ENCODE data around the gene HK3. TPM values are rescaled to one million over a fixed set of nuclear protein-coding genes. Genes with fewer than 3 reads are reported as not detected.

Gene HK3
- total and polyA plus RNA-seq, 4 donors: 4.3 to 25.5 (median 13.3) TPM

- Histone ChIP-seq H3K27me3 (ENCODE audit: control insufficient read depth in 4 of 4, insufficient read depth in 4 of 4, low read length in 3 of 4) (no peaks in the 10 kb centered on the region), H3K27ac (ENCODE audit: low read depth in 1 of 2, low read length in 2 of 2) (no peak overlapping the region), H3K4me3 (ENCODE audit: low read depth in 1 of 3, low read length in 3 of 3) (no peak overlapping the region), H3K9ac (ENCODE audit: low read depth in 1 of 2, low read length in 2 of 2) (no peak overlapping the region), H3K4me1 (ENCODE audit: control insufficient read depth in 4 of 4, insufficient read depth in 4 of 4, low read length in 3 of 4) (no peaks in the 10 kb centered on the region), H3K9me3 (ENCODE audit: control insufficient read depth in 4 of 4, low read length in 3 of 4) (no peaks in the 10 kb centered on the region), H3K36me3 (ENCODE audit: control insufficient read depth in 4 of 4, insufficient read depth in 3 of 4, low read depth in 1 of 4, low read length in 3 of 4) (no peaks in the 10 kb centered on the region)
- no peak for DNase-seq (ENCODE audit: low spot score)
- TF ChIP-seq SP1 (IDR thresholded peaks at IDR 0.05) (no peak), GABPA (IDR thresholded peaks at IDR 0.05 in 1 of 2, conservative IDR thresholded peaks at IDR 0.05 in 1 of 2) (no peak), JUND (IDR thresholded peaks at IDR 0.05) (no peak), FOXA2 (IDR thresholded peaks at IDR 0.05) (no peak)
- 92% methylated on average over 25 of the region's 25 CpGs for WGBS
Measured at GRCh38 chr5:176881816-176882566, 17.2 kb downstream of the HK3 start.

GRCh38 chr5:176881021-176881749, 18.0 kb downstream of the HK3 start:
- no peaks in the 10 kb centered on the region for H3K27me3 ChIP-seq (ENCODE audit: control insufficient read depth in 4 of 4, insufficient read depth in 4 of 4, low read length in 3 of 4)
- WGBS: 92% methylated on average over 28 of the region's 28 CpGs
- H3K4me3 ChIP-seq (ENCODE audit: low read depth in 1 of 3, low read length in 3 of 3): no peak overlapping the region
- TF ChIP-seq HNF4G (IDR thresholded peaks at IDR 0.05) (no peak), ZBTB33 (IDR thresholded peaks at IDR 0.05) (no peak), FOXA2 (IDR thresholded peaks at IDR 0.05) (no peak), YY1 (IDR thresholded peaks at IDR 0.05) (no peak), REST (IDR thresholded peaks at IDR 0.05) (no peak), GABPA (IDR thresholded peaks at IDR 0.05 in 1 of 2, conservative IDR thresholded peaks at IDR 0.05 in 1 of 2) (no peak), ATF3 (IDR thresholded peaks at IDR 0.05) (no peak), RXRA (IDR thresholded peaks at IDR 0.05) (no peak), MAX (IDR thresholded peaks at IDR 0.05) (no peak), JUND (IDR thresholded peaks at IDR 0.05) (no peak), FOXA1 (IDR thresholded peaks at IDR 0.05) (no peak), TAF1 (conservative IDR thresholded peaks at IDR 0.05) (no peak), CTCF (IDR thresholded peaks at IDR 0.05; ENCODE audit: low read depth, low read length, missing input control) (no peak), HNF4A (conservative IDR thresholded peaks at IDR 0.05) (no peak), NR2F2 (IDR thresholded peaks at IDR 0.05) (no peak)
- no peak overlapping the region for H3K9ac ChIP-seq (ENCODE audit: low read depth in 1 of 2, low read length in 2 of 2)
- no peaks in the 10 kb centered on the region for H3K4me1 ChIP-seq (ENCODE audit: control insufficient read depth in 4 of 4, insufficient read depth in 4 of 4, low read length in 3 of 4)
- H3K9me3 ChIP-seq (ENCODE audit: control insufficient read depth in 4 of 4, low read length in 3 of 4): no peaks in the 10 kb centered on the region
- H3K27ac ChIP-seq (ENCODE audit: low read depth in 1 of 2, low read length in 2 of 2): no peak overlapping the region
- no peak for DNase-seq (ENCODE audit: low spot score)
- H3K36me3 ChIP-seq (ENCODE audit: control insufficient read depth in 4 of 4, insufficient read depth in 3 of 4, low read depth in 1 of 4, low read length in 3 of 4): no peaks in the 10 kb centered on the region

Data from liver (tissue), 9 donors.